ENCODE results near the gene CHIT1.

CHIT1 gene

DNA sequence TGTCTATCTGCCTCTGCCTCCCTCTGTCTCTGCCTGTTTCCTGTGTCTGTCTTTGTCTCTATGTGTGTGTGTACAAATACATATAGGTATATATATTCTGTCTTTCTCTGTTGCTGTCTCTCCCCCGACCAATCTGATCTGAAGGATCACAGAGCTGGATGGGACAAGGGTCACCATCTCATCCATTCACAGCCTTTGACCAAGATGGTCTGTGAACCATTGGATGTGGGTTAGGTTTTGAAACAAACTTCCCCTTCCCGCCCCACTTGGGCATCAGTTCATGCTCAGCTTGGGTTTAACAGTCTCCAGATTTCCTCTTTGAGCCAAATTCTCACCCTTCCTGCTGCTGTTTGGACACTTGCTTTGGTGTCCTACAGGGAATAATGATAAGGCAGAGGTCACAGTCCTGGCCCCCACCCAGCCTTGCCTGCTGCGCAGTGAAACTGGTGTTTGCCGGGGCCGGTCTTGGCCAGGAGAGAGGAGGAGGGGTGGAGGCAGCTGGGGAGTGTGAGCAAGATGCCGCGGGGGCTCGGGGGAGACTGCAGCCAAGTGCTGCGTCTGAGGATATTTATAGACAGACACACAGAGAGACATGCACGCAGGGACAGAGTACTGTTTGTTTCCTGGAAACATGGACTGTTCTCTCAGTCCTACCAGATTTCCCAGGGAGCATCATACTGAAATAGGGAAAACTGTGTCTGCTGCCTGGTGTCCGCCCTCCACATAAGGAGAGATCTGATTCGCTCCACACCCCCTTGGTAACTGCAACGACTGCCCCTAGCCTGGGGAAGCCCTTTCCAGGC is 48.8 kb upstream of the CHIT1 start:
- ATAC-seq = peak; percentile 86
- no peak for TF ChIP-seq ZFP30 (CRISPR knock-in tag; IDR thresholded peaks at IDR 0.05)
- TF ChIP-seq ESRRG (CRISPR knock-in tag; IDR thresholded peaks at IDR 0.05) = no peak
- no peak for TF ChIP-seq PPARA (CRISPR knock-in tag; IDR thresholded peaks at IDR 0.05; ENCODE audit: borderline replicate concordance)
- TF ChIP-seq, protein P1, sequence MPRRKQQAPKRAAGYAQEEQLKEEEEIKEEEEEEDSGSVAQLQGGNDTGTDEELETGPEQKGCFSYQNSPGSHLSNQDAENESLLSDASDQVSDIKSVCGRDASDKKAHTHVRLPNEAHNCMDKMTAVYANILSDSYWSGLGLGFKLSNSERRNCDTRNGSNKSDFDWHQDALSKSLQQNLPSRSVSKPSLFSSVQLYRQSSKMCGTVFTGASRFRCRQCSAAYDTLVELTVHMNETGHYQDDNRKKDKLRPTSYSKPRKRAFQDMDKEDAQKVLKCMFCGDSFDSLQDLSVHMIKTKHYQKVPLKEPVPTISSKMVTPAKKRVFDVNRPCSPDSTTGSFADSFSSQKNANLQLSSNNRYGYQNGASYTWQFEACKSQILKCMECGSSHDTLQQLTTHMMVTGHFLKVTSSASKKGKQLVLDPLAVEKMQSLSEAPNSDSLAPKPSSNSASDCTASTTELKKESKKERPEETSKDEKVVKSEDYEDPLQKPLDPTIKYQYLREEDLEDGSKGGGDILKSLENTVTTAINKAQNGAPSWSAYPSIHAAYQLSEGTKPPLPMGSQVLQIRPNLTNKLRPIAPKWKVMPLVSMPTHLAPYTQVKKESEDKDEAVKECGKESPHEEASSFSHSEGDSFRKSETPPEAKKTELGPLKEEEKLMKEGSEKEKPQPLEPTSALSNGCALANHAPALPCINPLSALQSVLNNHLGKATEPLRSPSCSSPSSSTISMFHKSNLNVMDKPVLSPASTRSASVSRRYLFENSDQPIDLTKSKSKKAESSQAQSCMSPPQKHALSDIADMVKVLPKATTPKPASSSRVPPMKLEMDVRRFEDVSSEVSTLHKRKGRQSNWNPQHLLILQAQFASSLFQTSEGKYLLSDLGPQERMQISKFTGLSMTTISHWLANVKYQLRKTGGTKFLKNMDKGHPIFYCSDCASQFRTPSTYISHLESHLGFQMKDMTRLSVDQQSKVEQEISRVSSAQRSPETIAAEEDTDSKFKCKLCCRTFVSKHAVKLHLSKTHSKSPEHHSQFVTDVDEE (CRISPR knock-in tag; IDR thresholded peaks at IDR 0.05) = no peak
- no peak for TF ChIP-seq TOX (CRISPR knock-in tag; IDR thresholded peaks at IDR 0.05; ENCODE audit: borderline replicate concordance)
- no peak for TF ChIP-seq CSDC2 (CRISPR knock-in tag; IDR thresholded peaks at IDR 0.05)
- no peak for TF ChIP-seq TCF4 (CRISPR knock-in tag; IDR thresholded peaks at IDR 0.05; ENCODE audit: borderline replicate concordance)
- no peak for TF ChIP-seq OSR1 (CRISPR knock-in tag; IDR thresholded peaks at IDR 0.05)
- TF ChIP-seq, protein P2, sequence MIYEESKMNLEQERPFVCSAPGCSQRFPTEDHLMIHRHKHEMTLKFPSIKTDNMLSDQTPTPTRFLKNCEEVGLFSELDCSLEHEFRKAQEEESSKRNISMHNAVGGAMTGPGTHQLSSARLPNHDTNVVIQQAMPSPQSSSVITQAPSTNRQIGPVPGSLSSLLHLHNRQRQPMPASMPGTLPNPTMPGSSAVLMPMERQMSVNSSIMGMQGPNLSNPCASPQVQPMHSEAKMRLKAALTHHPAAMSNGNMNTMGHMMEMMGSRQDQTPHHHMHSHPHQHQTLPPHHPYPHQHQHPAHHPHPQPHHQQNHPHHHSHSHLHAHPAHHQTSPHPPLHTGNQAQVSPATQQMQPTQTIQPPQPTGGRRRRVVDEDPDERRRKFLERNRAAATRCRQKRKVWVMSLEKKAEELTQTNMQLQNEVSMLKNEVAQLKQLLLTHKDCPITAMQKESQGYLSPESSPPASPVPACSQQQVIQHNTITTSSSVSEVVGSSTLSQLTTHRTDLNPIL (CRISPR knock-in tag; IDR thresholded peaks at IDR 0.05; ENCODE audit: low read depth) = no peak
- TF ChIP-seq ZNF565 (CRISPR knock-in tag; conservative IDR thresholded peaks at IDR 0.05; ENCODE audit: low read depth) = no peak
- no peak for TF ChIP-seq SNAI2 (CRISPR knock-in tag; IDR thresholded peaks at IDR 0.05)
- TF ChIP-seq GLIS3 (CRISPR knock-in tag; IDR thresholded peaks at IDR 0.05) = no peak
- TF ChIP-seq, protein P3, sequence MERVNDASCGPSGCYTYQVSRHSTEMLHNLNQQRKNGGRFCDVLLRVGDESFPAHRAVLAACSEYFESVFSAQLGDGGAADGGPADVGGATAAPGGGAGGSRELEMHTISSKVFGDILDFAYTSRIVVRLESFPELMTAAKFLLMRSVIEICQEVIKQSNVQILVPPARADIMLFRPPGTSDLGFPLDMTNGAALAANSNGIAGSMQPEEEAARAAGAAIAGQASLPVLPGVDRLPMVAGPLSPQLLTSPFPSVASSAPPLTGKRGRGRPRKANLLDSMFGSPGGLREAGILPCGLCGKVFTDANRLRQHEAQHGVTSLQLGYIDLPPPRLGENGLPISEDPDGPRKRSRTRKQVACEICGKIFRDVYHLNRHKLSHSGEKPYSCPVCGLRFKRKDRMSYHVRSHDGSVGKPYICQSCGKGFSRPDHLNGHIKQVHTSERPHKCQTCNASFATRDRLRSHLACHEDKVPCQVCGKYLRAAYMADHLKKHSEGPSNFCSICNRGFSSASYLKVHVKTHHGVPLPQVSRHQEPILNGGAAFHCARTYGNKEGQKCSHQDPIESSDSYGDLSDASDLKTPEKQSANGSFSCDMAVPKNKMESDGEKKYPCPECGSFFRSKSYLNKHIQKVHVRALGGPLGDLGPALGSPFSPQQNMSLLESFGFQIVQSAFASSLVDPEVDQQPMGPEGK (CRISPR knock-in tag; IDR thresholded peaks at IDR 0.05; ENCODE audit: borderline replicate concordance) = no peak
- TF ChIP-seq BACH2 (CRISPR knock-in tag; IDR thresholded peaks at IDR 0.05; ENCODE audit: borderline replicate concordance) = no peak
- no peak for TF ChIP-seq ARNTL (CRISPR knock-in tag; IDR thresholded peaks at IDR 0.05; ENCODE audit: borderline replicate concordance, low read depth)
- no peak for TF ChIP-seq ZNF8 (CRISPR knock-in tag; IDR thresholded peaks at IDR 0.05)
- no peak for TF ChIP-seq ZNF70 (CRISPR knock-in tag; IDR thresholded peaks at IDR 0.05)
- no peak for TF ChIP-seq RARB (CRISPR knock-in tag; IDR thresholded peaks at IDR 0.05)
- TF ChIP-seq, protein P4, sequence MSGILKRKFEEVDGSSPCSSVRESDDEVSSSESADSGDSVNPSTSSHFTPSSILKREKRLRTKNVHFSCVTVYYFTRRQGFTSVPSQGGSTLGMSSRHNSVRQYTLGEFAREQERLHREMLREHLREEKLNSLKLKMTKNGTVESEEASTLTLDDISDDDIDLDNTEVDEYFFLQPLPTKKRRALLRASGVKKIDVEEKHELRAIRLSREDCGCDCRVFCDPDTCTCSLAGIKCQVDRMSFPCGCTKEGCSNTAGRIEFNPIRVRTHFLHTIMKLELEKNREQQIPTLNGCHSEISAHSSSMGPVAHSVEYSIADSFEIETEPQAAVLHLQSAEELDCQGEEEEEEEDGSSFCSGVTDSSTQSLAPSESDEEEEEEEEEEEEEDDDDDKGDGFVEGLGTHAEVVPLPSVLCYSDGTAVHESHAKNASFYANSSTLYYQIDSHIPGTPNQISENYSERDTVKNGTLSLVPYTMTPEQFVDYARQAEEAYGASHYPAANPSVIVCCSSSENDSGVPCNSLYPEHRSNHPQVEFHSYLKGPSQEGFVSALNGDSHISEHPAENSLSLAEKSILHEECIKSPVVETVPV (CRISPR knock-in tag; IDR thresholded peaks at IDR 0.05) = no peak

DNA sequence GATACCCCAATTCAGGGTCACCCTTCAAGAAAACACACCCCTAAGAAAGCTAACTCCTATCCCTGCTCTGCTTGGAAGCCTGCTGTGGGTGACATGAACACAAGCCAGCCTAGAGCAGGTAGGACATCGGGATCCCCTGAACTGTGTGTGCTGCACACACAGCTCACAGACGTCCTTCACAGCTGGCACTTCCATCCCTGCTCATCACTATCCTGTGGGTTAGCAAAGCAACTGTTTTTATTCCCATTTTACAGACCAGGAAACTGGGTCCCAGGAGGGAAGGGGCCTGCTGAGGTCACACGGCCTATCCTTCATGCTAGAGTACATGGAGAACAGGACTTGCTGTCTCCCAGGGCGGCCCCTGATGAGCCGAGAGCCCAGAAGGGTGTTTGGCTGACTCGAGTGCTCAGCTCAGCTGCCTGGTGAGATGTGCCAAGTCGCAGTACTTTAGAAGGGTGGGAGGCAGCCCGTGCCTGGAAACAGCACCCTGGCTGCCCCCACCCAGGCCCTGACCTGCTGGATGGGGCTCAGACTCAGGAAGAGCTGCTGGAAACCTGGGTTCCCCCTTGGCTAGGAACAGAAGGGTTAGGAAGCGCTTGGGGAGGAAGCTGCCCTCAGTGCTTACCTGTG is 47.6 kb upstream of the CHIT1 start:
- TF ChIP-seq ZNF70 (CRISPR knock-in tag; IDR thresholded peaks at IDR 0.05) (no peak), ZNF565 (CRISPR knock-in tag; conservative IDR thresholded peaks at IDR 0.05; ENCODE audit: low read depth) (no peak), ZNF8 (CRISPR knock-in tag; IDR thresholded peaks at IDR 0.05) (no peak), ISL1 (CRISPR knock-in tag; IDR thresholded peaks at IDR 0.05) (no peak), ZFP30 (CRISPR knock-in tag; IDR thresholded peaks at IDR 0.05) (no peak), BACH2 (CRISPR knock-in tag; IDR thresholded peaks at IDR 0.05; ENCODE audit: borderline replicate concordance) (no peak)
- TF ChIP-seq, protein P1 (CRISPR knock-in tag; IDR thresholded peaks at IDR 0.05) = no peak
- TF ChIP-seq, protein P5, sequence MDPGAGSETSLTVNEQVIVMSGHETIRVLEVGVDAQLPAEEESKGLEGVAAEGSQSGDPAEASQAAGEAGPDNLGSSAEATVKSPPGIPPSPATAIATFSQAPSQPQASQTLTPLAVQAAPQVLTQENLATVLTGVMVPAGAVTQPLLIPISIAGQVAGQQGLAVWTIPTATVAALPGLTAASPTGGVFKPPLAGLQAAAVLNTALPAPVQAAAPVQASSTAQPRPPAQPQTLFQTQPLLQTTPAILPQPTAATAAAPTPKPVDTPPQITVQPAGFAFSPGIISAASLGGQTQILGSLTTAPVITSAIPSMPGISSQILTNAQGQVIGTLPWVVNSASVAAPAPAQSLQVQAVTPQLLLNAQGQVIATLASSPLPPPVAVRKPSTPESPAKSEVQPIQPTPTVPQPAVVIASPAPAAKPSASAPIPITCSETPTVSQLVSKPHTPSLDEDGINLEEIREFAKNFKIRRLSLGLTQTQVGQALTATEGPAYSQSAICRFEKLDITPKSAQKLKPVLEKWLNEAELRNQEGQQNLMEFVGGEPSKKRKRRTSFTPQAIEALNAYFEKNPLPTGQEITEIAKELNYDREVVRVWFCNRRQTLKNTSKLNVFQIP (CRISPR knock-in tag; IDR thresholded peaks at IDR 0.05; ENCODE audit: borderline replicate concordance, low read depth) = no peak
- no peak for ATAC-seq
